Ecto neural progenitor cell (in vitro differentiated cells): ENCODE measurements around the gene CES4A.
"Not testable (repeated sequence)": the region's sequence is repeated elsewhere in the genome, so short reads cannot be mapped to it uniquely, and the experiment has no call there.

ENCODE experiments used
- DNase-seq: peaks from one replicate; pipeline ENCODE4 v3.0.0-alpha.2; 2018; ENCODE audit warnings: low spot score

Gene CES4A

DNA sequence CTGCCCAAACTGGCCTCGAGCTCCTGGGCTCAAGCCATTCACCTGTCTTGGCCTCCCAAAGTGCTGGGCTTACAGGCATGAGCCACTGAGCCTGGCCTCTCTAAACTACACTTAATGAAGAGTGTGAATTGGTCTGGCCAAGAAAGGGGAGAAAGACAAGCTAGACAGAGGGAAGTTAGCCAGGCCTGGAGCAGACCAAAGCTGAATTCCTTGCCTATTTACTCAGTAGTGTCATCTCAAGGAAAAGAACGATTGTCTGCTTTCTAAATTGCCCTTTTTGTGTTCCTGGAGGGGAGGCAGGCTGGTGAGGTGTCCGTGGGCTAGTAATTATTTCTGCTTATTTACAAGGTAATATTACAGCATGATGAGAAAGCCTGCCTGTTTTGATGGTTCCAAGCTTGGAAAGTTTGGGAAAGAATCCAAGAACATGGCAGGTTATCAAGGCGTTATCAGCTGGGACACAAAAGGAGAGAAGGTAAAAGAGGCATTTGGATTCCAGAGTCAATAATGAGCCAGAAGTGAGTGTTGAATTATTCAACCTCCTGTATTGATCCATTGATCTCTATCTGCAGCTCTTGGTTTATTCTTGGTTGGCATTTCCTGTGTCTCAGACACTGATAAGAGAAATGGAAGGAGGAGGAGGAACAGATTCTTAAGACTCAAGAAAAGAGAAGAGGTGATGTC, 34.3 kb downstream of the CES4A start:
- no peak for DNase-seq

DNA sequence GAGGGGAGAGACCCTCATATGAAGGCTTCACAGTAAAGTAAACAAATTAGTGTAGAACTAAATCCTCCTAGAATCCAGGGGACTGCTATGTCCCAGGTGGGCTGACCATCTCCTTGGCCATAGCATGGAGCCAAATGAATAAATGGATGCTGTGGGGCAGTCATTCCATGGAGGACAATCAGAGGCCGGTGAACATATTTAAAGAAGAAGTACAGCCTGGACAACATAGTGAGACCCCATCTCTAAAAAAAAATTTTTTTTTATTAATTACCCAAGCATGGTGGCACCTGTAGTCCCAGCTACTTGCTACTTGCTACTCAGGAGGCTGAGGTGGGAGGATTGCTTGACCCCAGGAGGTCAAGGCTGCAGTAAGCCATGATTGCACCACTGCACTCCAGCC, 35.3 kb downstream of the CES4A start:
- no peak for DNase-seq

DNA sequence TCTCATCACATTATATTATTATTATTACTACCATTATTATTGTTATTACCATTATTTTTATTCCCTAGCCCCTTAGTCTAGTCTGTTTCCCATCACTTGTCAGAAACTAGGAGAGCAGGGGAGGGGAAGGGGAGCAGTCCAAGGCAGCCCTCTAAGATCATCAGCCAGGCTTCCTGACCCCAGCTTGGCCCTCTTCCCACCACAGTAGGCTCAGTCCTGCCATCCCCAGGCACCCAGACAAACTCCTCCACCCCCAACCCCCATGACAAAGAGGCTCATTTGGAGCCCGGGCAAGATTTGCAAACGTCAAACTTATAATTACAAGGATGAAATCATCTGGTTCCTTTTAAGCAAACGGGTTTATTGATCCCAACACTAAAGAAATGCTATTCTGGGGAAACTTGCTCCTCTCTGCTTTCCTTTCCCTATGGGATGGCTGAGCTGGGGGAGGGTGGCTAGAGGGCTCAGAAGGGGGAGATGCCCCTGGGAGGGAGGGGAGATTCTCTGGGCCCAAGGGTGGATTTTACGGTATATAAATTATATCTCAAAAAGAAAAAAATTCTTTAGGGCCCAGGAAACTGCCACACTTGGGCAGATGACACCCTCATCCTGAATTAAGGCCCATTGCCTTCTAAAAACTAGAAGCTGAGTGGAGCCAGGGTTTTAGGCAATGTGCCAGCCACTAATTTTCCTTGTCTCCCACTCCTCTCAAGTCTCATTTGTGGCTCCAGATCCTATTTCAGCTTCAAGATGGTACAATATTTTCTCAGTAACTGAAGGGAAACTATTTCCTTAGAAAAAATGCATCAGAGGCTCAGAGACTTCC, 36.2 kb downstream of the CES4A start:
- peak; percentile 19 for DNase-seq

DNA sequence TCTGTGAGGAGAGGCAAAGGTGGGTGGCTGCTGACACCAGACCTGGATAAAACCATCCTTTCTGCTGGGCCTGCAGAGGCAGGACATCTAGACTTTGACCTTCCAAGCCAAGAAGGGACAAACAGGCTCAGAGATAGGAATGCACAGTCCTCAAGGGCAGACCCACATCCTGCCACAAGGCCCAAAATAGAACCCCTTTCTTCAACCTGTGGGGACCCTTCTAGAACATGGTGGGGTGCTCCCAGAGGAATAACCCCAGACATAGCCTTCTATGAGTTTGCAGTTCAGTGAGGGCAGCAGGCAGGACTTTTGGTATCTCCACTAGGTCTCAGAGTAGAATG, 36.8 kb downstream of the CES4A start:
- DNase-seq = peak; percentile 17

DNA sequence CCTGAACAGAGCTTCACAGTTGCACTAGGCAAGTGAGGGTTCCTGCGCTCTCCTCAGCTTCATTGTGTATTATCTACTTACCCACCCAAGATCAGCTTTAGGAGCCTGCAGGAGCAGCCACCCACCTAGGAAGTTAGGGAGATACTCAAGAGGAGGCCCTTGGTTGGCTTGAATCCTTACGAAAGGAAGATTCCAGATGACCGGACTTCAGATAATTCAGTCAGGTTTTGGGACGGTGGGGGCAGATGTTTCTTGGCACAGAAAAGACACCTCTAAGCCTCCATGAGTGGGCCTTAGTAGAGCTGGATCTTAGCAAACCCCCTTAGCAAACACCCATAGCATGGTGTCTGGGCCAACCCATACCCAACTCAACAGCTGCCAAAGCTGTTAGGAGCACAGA, 38.2 kb downstream of the CES4A start:
- DNase-seq = no peak

DNA sequence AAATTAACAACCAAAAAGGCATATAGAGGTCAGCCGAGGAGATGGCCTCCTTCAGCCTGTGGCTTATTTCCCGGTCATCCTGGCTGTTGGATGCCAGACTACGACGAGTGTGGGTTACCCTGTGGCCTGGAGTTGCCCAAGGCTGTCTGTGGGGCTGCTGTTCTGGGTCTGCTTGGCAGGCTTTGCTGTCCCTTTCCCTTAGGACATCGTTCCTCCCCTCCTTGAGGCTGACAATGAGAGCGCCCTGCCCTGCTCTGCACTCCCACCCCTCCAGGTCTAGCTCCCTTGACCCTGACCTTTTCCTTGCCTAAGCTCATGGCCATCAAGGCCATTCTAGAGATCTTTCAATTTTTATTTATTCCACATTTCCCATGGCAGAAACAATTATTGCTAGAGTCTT, 38.7 kb downstream of the CES4A start:
- DNase-seq = no peak

DNA sequence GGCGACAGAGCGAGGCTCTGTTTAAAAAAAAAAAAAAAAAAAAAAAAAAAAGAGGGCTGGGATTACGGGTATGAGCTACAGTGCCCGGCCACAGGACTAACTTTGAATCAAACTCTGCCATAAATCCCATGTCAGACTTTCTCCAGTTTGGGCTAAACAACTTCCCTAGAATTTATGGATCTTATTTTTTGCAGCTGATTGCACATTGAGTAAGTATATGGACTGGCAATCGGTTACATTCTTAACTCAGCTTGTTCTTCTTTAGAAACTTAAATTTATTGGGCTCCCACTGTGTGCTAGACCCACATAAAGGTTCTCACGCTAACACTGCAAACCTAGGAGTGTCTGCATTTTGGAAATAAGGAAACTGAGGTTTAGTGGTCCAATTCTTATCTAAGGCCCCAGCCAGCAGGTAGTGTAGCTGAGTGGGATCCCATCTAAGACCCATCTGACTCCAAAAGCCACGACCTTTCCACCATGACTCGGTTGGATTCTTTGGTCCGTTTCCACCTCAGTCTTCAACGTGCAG, 39.8 kb downstream of the CES4A start:
- DNase-seq = no peak

DNA sequence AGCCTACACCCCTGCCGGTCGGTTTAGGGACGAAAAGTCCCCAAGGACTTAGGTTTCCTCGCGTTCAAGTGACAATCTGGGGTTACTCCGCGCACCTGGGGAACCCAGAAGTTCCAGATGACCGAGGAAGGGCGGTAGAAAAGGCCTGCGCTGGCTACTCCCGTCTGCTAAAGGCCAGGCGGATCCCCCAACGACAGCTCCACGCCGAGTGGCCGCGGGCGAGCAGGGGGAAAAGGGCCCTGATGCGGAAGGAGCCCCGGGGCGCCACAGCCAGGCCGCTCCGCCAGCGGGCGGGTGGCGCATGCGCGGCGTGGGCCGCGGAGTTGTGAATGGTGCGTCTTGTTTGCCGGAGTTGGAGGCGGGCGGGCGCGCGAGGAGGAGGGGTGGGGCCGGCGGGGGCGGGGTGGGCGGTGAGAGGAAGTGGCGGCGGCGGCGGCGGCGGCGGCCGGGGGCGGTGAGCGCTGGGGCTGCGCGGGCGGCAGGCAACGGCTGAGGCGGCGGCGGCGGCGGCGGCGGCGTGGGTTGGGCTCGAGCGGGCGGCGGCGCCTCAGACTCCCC, 40.4 kb downstream of the CES4A start, which contains the start of gene CBFB:
Gene CBFB (plus strand): TSS at position 454 of the 558 bp plus-strand sequence. CDS start 259 bp downstream, outside the sequence.
- peak; percentile 95 for DNase-seq

DNA sequence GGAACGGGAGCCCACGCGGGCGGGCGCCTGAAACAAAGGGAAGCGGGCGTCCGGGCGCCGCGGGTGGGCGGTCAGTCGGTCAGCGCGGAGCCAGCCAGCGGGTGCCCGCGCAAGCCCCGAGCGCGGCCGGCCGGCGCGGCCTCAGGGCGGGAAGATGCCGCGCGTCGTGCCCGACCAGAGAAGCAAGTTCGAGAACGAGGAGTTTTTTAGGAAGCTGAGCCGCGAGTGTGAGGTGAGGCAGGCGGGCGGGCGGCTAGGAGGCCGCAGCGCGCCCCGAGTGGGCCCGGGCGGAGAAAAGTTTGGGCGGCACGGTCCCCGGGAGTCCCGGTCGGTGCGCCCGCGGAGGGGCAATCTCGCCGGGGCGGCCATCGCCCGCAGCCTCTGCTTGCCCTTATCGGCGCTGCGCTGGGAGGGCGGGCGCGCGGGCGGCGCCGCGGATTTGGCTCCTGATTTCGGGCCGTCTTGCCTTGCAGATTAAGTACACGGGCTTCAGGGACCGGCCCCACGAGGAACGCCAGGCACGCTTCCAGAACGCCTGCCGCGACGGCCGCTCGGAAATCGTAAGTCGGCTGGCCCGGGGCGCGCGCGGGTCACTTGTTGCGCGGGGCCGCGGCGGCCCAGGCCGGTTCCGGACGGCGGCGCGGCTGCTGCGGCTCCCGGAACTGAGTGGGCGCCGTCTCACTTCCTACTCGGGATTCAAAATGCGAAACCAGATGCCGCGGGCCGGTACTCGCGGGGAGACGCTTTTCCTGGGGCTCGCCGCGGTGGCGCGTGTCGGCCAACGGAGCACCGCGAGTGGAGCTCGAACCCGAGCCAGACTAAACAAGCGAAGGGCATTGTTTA, 41.1 kb downstream of the CES4A start:
- peak; percentile 77 for DNase-seq

DNA sequence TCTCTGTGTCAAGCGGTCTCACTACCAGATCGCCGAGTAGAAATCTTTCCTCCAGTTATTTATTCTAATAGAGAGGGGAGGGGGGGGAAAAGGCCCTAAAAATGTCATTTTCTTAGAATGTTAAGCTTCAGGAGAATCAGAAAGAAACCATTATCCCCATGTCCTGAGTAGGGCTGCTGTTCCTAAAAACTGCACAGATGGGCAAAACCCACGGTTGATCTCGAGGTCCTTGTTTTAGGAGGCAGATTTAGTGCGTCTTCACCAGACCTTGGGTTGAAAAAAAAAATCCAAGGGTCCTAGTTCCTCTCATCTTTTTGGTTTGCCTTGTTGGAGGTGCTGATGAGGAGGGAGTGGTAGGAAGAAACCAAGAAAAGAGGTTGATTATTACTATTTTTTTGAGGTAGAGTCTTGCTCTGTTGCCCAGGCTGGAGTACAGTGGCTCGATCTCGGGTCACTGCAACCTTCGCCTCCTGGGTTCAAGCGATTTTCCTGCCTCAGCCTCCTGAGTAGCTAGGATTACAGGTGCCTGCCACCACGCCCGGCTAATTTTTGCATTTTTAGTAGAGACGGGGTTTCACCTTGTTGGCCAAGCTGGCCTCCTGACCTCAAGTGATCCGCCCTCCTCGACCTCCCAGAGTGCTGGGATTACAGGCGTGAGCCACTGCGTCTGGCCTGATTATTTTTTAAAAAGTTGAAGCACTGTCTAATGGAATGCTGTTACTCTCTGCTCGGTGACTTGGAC, 42.0 kb downstream of the CES4A start:
- DNase-seq = no peak

DNA sequence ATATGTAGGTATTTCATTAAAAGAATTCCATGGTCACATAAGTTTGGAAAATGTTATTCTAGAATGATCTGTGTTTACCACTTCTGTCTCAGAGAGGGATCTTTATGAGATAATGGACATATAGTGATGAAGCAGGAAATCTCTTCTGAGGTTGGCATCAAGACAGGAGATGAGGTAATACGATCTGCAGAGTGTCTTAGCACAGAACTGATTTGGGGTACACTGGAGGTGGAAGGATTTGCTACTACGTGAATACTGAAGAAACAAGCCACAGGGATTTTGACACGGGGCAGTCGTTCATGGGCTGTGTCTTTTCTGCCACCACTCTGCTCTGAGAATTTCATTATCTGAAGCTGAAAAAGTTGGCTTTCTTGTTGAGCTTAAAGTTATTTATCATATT, 46.1 kb downstream of the CES4A start:
- no peak for DNase-seq

DNA sequence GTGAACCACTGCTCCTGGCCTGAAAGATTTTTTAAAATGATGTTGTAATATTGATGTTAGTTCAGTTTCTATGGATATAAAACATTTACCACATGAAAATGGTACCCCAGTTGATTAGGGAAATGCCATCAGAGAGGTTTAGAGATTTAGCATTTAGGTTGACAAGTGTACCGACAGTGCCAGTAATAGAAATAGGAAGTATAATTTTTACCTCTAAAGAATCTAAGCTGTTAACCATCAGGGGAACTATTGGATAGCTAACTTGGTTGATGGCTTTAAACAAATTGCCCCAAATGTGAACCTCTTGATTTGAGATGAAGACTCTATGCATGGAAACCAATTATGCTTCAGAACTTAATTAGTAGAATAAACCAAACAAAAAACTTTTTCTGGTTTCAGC, 47.0 kb downstream of the CES4A start:
- no peak for DNase-seq

DNA sequence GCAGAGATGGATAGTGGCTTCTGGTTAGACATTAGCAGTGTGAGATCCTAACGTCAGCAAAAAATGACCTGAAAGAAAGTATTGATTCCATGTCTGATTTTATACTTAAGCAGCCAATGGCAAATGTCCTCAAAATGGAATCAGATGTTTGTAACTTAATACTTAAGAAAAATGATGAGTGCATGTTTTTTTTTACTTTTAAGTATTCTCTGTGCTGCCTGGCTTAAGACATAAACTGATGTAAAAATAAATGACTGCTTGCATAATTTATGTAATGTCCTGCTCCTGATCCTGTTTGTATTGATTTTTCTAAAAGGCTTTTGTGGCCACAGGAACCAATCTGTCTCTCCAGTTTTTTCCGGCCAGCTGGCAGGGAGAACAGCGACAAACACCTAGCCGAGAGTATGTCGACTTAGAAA, 47.9 kb downstream of the CES4A start:
- no peak for DNase-seq

DNA sequence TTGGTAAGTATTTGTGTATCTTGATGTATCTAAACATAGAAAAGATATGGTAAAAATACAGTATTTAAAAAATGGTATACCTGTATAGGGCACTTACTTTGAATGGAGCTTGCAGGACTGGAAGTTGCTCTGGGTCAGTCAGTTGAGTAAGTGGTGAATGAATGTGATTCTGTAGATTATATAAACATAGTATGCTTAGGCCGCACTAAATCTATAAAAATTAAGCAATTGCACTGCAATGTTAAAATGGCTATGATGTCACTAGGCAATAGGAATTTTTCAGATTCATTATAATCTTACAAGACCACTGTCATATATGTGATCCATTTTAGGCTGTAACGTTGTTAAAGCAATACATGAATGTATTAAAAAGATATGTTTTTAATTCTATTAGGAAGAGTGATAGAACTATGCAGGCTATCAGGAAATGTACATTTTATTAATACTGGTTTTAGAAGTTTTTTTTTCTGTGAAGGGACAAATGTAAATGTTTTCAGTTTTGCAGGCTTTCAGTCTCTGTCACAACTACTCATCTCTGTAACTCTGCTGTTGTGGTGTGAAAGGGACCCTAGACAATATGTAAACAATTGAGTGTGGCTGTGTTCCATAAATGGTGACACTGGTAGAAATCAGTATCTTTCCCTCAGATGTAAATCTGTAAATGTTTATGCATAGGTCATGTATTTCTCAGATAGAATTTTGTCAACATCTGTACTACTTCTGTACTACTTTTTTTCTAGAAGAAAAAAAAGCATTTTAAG, 51.1 kb downstream of the CES4A start:
- no peak for DNase-seq

DNA sequence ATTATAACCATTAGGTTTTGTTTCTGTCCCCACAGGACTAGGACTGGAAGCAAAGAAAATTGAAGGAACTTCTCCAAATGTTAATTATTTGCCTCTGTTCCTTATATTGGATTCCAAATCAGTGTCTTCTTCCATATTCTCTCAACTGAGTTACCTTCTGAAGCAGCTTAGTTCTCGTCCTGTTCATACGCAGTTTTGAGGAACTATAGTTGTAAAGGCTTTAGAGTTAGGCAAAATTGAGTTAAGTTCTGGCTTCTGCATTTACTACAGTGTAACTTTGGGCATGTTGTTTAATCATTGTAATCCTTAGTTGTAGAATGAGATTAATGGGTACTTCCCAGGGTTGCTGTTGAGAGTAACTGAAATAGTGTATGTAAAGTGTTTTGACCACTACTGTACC, 51.8 kb downstream of the CES4A start:
- DNase-seq = no peak

DNA sequence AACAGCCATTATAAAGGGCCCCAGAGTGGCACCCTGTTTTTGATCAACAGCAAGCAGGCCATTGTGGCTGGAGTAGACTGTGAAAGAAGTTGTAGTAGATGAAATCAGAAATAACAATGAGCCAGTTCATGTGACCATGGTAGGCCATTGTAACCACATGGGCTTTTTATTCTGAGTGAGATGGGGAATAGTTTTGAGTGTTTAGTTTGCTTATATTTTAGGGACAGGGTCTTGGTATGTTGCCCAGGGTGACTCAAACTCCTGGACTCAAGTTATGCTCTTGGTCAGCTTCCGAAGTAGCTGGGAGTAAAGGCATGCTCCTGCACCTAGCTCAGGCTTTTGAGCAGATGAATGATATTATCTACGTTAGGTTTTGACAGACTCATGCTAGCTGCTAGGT, 52.5 kb downstream of the CES4A start:
- no peak for DNase-seq

DNA sequence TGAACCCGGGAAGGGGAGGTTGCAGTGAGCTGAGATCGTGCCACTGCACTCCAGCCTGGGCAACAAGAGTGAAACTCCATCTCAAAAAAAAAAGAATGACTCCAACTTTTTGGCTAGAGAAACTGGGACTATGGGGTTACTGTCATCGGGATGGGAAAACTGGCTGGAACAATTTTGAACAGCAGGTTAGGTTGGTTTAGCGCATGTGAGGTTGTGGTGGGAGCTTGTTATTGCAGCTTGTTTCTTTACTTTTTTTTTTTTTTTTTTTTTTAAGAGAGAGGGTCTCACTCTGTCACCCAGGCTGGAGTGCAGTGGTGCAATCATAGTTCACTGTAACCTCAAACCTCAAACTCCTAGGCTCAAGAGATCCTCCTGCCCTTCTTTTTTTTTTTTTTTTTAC, 53.1 kb downstream of the CES4A start:
- not testable (repeated sequence) for DNase-seq

DNA sequence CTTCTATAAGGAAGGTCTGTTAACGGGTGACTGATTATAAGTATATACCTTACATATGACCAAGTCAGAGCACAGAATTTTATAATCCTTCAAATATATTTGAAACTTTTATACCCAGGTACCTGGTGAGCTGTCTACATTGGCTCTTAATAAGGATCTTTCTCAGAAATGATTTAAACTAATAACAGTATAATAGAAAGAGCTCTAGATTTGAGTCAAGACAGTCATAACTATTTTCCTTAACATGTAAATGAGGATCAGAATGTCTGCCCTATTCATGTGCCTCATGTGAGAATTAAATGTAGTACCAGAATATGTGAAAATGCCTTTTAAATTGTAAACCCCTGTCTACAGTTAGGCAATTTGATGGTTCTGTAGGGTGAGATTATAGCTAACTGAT, 55.0 kb downstream of the CES4A start:
- DNase-seq = no peak

DNA sequence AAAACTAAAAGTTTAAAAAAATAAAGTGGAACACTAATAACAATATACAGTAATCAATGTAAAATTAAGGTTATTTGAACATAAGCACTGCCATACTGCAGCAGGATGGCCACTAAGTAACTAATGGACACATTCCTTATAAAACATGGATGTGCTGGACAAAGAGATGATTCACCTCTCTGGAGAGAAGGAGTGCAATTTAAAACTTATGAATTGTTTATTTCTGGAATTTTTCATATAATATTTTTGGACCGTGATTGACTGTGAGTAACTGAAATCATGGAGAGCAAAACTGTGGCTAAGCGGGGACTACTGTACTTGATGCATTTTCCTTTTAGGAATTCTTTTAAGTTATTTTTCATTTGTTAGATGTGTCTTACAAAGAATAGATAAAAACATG, 62.4 kb downstream of the CES4A start:
- no peak for DNase-seq

DNA sequence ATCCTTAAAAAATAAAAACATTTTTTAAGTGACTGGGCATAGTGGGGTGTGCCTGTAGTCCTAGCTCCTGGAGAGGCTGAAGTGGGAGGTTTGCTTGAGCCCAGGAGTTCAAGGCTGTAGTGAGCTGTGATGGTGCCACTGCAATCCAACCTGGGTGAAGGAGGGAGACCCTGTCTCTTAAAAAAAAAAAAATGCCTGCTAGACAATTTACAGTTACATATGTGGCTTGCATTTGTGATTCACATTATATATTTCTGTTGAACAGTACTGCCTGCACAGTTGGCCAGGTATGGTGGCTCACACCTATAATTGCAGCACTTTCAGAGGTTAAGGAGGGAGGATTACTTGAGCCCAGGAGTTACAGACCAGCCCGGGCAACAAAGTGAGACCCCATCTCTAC, 64.0 kb downstream of the CES4A start:
- DNase-seq = no peak
